DMS114 treated with DMSO at 0.1 percent for 48 hours (cell line): Measurements from ENCODE around the gene DBNL.

Source experiments
- DNase-seq: peaks from one replicate; lab custom pipeline; 2025; ENCODE audit not compliant: unreplicated experiment; lab: John Stamatoyannopoulos, UW

The DBNL gene

GRCh38 chr7:44076101-44076895, 31.8 kb downstream of the DBNL start:
- DNase-seq, result no peak

GRCh38 chr7:44077061-44077460, 32.6 kb downstream of the DBNL start:
- no peak for DNase-seq

- DNase-seq, result no peak
Measured at GRCh38 chr7:44077681-44078091, 33.2 kb downstream of the DBNL start.

GRCh38 chr7:44078521-44078920, 34.0 kb downstream of the DBNL start:
- DNase-seq, result no peak

GRCh38 chr7:44079331-44080021, 35.0 kb downstream of the DBNL start:
- DNase-seq, result no peak

- no peak for DNase-seq
Measured at GRCh38 chr7:44080118-44080517, 35.6 kb downstream of the DBNL start.

GRCh38 chr7:44080686-44081265, 36.3 kb downstream of the DBNL start:
- DNase-seq, result no peak

GRCh38 chr7:44081266-44081748, 36.8 kb downstream of the DBNL start:
- DNase-seq, result no peak

GRCh38 chr7:44082541-44083207, 38.2 kb downstream of the DBNL start:
- DNase-seq, result peak; percentile 99

- DNase-seq, result no peak
Measured at GRCh38 chr7:44083796-44084195, 39.3 kb downstream of the DBNL start.

- no peak for DNase-seq
Measured at GRCh38 chr7:44084701-44085100, 40.2 kb downstream of the DBNL start.

GRCh38 chr7:44085546-44085945, 41.0 kb downstream of the DBNL start:
- DNase-seq, result no peak

GRCh38 chr7:44086627-44087026, 42.1 kb downstream of the DBNL start:
- DNase-seq, result no peak

GRCh38 chr7:44087911-44088838, 43.7 kb downstream of the DBNL start:
- DNase-seq, result no peak

- no peak for DNase-seq
Measured at GRCh38 chr7:44093102-44093641, 48.7 kb downstream of the DBNL start.

GRCh38 chr7:44094365-44094764, 49.9 kb downstream of the DBNL start:
- no peak for DNase-seq

GRCh38 chr7:44094883-44095592, 50.5 kb downstream of the DBNL start:
- DNase-seq, result no peak

- DNase-seq, result no peak
Measured at GRCh38 chr7:44095781-44096180, 51.3 kb downstream of the DBNL start.

- DNase-seq, result no peak
Measured at GRCh38 chr7:44096326-44096881, 51.9 kb downstream of the DBNL start.
